CD4-positive, alpha-beta T cell treated with Interleukin-4 for 4 hours (primary cell): ENCODE data around the gene CFC1B.
"Not testable (repeated sequence)": the region's sequence is repeated elsewhere in the genome, so short reads cannot be mapped to it uniquely, and the experiment has no call there.

Experiments used
- DNase-seq: peaks from one replicate; pipeline ENCODE4 v3.0.0-alpha.2; 2020

Gene CFC1B

GRCh38 chr2:130520992-130521391, at the start of gene CFC1B:
Gene CFC1B (plus strand): TSS chr2:130521222. CDS start chr2:130521485, 263 bp downstream.
- DNase-seq = not testable (repeated sequence)

GRCh38 chr2:130491073-130491472, 29.9 kb upstream of the CFC1B start:
- DNase-seq = not testable (repeated sequence)

- not testable (repeated sequence) for DNase-seq
Measured at GRCh38 chr2:130509228-130509627, 11.8 kb upstream of the CFC1B start, which contains the start of gene POTEI. Gene POTEI (minus strand): TSS chr2:130509328. CDS start chr2:130509235, 93 bp downstream.

- not testable (repeated sequence) for DNase-seq
Measured at GRCh38 chr2:130510807-130511746, 9.9 kb upstream of the CFC1B start.

GRCh38 chr2:130511747-130512451, 9.1 kb upstream of the CFC1B start:
- not testable (repeated sequence) for DNase-seq

GRCh38 chr2:130518516-130519106, 2.4 kb upstream of the CFC1B start:
- DNase-seq = not testable (repeated sequence)

- DNase-seq = not testable (repeated sequence)
Measured at GRCh38 chr2:130522390-130522789, 1.4 kb downstream of the CFC1B start.

- not testable (repeated sequence) for DNase-seq
Measured at GRCh38 chr2:130527365-130527967, 6.4 kb downstream of the CFC1B start.

- not testable (repeated sequence) for DNase-seq
Measured at GRCh38 chr2:130529545-130529944, 8.5 kb downstream of the CFC1B start.

GRCh38 chr2:130530212-130530611, 9.2 kb downstream of the CFC1B start:
- DNase-seq = not testable (repeated sequence)

- DNase-seq = not testable (repeated sequence)
Measured at GRCh38 chr2:130531225-130531624, 10.2 kb downstream of the CFC1B start.

GRCh38 chr2:130531672-130532071, 10.7 kb downstream of the CFC1B start:
- not testable (repeated sequence) for DNase-seq

- not testable (repeated sequence) for DNase-seq
Measured at GRCh38 chr2:130536654-130537053, 15.6 kb downstream of the CFC1B start.

- not testable (repeated sequence) for DNase-seq
Measured at GRCh38 chr2:130538271-130538670, 17.2 kb downstream of the CFC1B start.

- DNase-seq = not testable (repeated sequence)
Measured at GRCh38 chr2:130542789-130543188, 21.8 kb downstream of the CFC1B start.

- DNase-seq = not testable (repeated sequence)
Measured at GRCh38 chr2:130543785-130544528, 22.9 kb downstream of the CFC1B start.

- not testable (repeated sequence) for DNase-seq
Measured at GRCh38 chr2:130544978-130545377, 24.0 kb downstream of the CFC1B start.

GRCh38 chr2:130548418-130548817, 27.4 kb downstream of the CFC1B start:
- DNase-seq = not testable (repeated sequence)

- not testable (repeated sequence) for DNase-seq
Measured at GRCh38 chr2:130549475-130549874, 28.5 kb downstream of the CFC1B start.

GRCh38 chr2:130554178-130554577, 33.2 kb downstream of the CFC1B start:
- DNase-seq = not testable (repeated sequence)

GRCh38 chr2:130556441-130556840, 35.4 kb downstream of the CFC1B start:
- not testable (repeated sequence) for DNase-seq

- not testable (repeated sequence) for DNase-seq
Measured at GRCh38 chr2:130566165-130566564, 45.1 kb downstream of the CFC1B start.
